IgD-negative memory B cell (primary cell): ENCODE measurements around the gene RNF26. TPM values are rescaled to one million over a fixed set of nuclear protein-coding genes. Genes with fewer than 3 reads are reported as not detected.
A peak's percentile ranks its signal among the peaks of the same experiment; 100 is the strongest.

Experiments used
- H3K27ac Mint-ChIP-seq, 3 donors: one replicate each; pipeline ENCODE4 v1.8.0; 2020 to 2022; ENCODE audit warnings: mild to moderate bottlenecking in 3 of 3, mixed read lengths in 3 of 3, moderate library complexity in 1 of 3
- H3K27me3 Mint-ChIP-seq: one replicate; pipeline ENCODE4 v1.8.0; 2021; ENCODE audit warnings: mixed read lengths
- H3K36me3 Mint-ChIP-seq: one replicate; pipeline ENCODE4 v1.8.0; 2020; ENCODE audit warnings: mild to moderate bottlenecking, mixed read lengths
- H3K4me1 Mint-ChIP-seq, 3 donors: one replicate each; pipeline ENCODE4 v1.8.0; 2020 to 2022; ENCODE audit warnings: mixed read lengths in 3 of 3, mild to moderate bottlenecking in 1 of 3
- H3K4me3 Mint-ChIP-seq, 4 donors: one replicate each; pipeline ENCODE4 v1.8.0; 2020 to 2022; ENCODE audit warnings: mild to moderate bottlenecking in 4 of 4, mixed read lengths in 4 of 4, moderate library complexity in 3 of 4
- H3K9me3 Mint-ChIP-seq, 3 donors: one replicate each; pipeline ENCODE4 v1.8.0; 2020 to 2021; ENCODE audit warnings: mixed read lengths in 3 of 3, mild to moderate bottlenecking in 1 of 3
- polyA plus RNA-seq: library from polyadenylated mRNA; unstranded; fragments of 300-500 nt; fragmentation: Illumina TruSeq; gene quantifications from one replicate; pipeline ENCODE4 v1.2.3, GENCODE V29; 2021

RNF26 gene
- polyA plus RNA-seq, 1 donor from 2014 or later, result 41.1 TPM

DNA sequence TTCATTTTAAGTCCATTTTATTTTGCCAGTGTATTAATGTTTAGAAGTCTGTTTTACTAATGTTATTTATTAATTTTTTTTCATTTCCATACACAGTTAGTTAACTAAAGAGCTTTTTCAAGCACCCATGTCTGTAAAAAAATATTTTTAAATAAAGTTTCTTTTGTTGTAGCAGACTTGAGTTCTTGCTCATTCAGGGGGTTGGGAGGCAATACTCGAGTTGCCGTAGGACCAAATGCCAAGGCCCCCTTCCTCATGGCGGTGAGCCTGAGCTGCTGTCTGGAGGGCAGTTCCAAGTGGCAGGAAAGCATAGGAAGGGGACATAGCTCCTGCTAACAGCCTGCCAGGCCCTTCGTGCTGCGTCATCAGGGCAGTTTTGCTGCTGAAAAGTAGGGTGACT lies 26.4 kb upstream of the RNF26 start:
- H3K4me1 Mint-ChIP-seq, result peaks cover 0 to 1% (median 0%) of the 10 kb centered on the region in 3 donors
- H3K36me3 Mint-ChIP-seq, result peaks cover 14% of the 10 kb centered on the region
- H3K27ac Mint-ChIP-seq, result no peak overlapping the region
- H3K9me3 Mint-ChIP-seq, result no peaks in the 10 kb centered on the region
- no peak overlapping the region for H3K4me3 Mint-ChIP-seq
- peaks cover 1% of the 10 kb centered on the region for H3K27me3 Mint-ChIP-seq

DNA sequence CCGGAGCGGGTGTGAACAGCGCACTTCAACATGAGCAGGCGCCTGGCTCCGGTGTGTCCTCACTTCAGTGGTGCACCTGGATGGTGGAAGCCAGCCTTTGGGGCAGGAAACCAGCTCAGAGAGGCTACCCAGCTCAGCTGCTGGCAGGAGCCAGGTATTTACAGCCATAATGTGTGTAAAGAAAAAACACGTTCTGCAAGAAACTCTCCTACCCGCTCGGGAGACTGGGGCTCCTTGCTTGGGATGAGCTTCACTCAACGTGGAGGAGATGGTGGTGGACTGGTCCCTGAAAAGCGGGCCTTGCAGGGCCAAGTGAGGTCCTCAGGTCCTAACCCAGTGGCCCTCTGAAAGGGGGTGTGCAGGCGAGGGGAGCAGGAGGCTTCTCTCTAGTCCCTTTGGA lies 24.9 kb upstream of the RNF26 start:
- H3K27me3 Mint-ChIP-seq, result peaks cover 5% of the 10 kb centered on the region
- peaks cover 8% of the 10 kb centered on the region for H3K36me3 Mint-ChIP-seq
- H3K27ac Mint-ChIP-seq, result peak overlapping the region in 2 of 3 donors; percentile 7 to 67
- no peak overlapping the region for H3K4me3 Mint-ChIP-seq
- H3K4me1 Mint-ChIP-seq, result peaks cover 0 to 1% (median 0%) of the 10 kb centered on the region in 3 donors
- H3K9me3 Mint-ChIP-seq, result no peaks in the 10 kb centered on the region

DNA sequence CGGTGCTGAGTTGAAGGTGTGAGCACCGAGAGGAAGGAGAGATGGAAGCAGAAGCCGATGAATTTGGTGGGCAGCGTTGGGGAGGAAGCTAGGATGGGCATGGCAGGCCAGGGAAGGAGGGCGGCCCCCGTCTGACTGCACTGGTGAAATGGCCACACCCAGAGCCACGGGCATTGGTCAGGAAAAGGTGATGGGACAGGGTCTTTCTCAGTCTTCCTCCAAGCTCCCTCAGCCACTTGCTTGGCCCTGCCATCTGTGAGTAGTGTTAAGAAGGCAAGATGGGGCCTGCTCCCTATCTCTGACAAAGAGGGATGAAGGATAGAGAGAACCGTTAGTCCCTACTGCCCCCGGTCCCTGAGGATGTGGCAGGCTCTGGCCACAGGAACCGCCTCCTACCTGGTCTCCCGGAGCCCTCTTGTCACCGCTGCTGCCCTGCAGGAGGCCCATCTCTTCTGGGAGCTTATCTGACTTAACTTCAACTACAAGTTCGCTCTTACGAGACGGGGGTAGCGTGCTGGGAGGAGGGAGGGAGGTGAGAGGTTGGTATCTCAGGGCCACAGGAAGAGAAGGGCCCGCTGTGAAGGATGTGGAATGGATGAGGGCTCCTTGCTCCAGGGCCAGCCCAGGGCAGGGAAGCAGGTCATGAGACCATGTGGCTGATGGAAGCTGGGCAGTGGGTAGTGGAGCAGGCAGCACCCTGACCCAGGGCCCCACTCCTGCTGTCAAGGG lies 24.2 kb upstream of the RNF26 start:
- H3K9me3 Mint-ChIP-seq, result no peaks in the 10 kb centered on the region
- H3K4me1 Mint-ChIP-seq, result peaks cover 0 to 5% (median 3%) of the 10 kb centered on the region in 3 donors
- H3K36me3 Mint-ChIP-seq, result peaks cover 5% of the 10 kb centered on the region
- no peak overlapping the region for H3K4me3 Mint-ChIP-seq
- H3K27me3 Mint-ChIP-seq, result peaks cover 12% of the 10 kb centered on the region
- H3K27ac Mint-ChIP-seq, result peak overlapping the region in 1 of 3 donors; percentile 7

DNA sequence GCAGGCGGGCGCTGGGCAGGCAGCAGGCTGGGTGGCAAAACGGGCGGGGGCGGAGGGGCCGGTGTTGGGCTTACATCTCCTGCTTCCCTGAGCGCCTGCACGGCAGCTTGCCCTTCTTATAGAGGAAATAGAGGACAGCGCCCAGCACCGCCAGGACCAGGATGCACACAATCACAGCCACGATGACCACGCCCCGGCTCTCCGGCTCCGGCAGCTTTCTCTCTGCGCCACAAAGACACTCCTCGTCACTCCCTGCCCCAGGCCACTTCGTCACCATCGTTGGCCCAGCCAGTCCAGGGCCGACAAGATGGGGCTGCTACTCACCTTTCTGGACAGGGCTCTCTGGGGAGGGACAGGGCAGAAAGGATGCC lies 23.7 kb upstream of the RNF26 start:
- no peak overlapping the region for H3K27ac Mint-ChIP-seq
- H3K4me1 Mint-ChIP-seq, result peaks cover 0 to 8% (median 3%) of the 10 kb centered on the region in 3 donors
- no peak overlapping the region for H3K4me3 Mint-ChIP-seq
- H3K27me3 Mint-ChIP-seq, result peaks cover 16% of the 10 kb centered on the region
- no peaks in the 10 kb centered on the region for H3K9me3 Mint-ChIP-seq
- peaks cover 4% of the 10 kb centered on the region for H3K36me3 Mint-ChIP-seq

DNA sequence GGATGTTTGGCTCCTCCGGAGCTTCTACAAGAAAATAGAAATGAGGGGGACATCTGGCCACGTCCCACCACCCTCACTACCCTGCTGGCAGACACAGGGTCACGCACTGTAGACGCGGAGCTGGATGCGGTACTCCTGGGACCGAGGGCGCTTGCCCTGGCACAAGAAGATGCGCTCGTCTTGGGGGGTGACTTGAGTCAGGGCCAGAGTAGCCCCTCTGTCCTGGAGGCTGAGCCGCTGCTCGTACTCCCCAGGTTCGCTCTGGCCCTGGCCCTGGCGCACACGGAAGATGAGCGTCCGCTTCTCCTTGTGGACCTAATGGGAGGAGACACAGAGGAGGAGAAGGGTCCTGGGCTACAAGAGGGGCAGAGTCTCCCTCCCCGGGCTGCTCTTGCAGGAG lies 19.6 kb upstream of the RNF26 start:
- H3K27me3 Mint-ChIP-seq, result peaks cover 30% of the 10 kb centered on the region
- H3K27ac Mint-ChIP-seq, result peak overlapping the region in 2 of 3 donors; percentile 7 to 44
- H3K36me3 Mint-ChIP-seq, result peaks cover under 1% of the 10 kb centered on the region
- H3K4me3 Mint-ChIP-seq, result peak overlapping the region; percentile 31 to 93 (median 78)
- no peaks in the 10 kb centered on the region for H3K9me3 Mint-ChIP-seq
- H3K4me1 Mint-ChIP-seq, result peaks cover 6 to 16% (median 10%) of the 10 kb centered on the region in 3 donors

DNA sequence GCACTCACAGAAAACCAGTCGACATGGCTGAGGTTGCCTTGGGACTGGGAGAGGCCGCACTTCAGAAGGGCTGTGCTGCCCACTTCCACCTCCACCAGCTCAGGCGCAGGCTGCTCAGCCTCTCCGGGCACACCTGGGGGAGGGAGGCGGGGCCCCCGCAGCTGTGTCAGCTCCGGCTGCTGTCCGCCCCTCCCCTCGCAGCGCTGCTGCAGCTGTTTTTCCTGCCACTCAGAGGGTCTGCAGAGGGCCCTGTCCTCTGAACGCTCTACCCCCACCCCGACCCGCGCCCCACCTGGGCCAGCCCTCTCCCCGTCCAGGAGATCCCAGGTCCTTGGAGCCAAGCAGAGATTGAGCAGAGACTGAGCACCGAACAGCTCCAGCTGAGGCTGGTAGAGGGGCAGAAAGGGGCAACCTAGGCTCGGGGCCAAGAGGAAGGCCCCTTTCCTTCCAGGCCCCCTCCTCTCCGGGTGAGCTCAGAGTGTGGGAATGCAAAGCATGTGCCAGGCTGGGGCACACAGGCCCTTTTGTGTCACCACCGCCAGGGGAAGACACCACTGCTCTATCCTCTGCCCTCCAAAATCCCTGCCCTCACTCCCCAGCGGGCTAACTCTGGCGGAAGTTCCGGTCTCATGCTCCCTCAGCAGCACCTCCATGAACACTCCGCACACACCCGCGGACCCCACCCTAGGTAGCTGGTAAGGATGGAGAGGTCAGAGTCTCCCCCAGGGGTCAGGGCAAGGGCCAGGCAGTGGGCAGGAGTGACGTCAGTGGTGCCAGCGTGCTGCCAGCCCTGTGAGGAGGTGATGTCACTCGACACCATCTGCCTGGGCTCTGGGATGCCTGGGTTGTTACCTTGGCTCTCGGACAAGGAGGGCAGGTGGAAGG lies 19.0 kb upstream of the RNF26 start:
- Mint-ChIP-seq H3K36me3 (no peaks in the 10 kb centered on the region), H3K4me3 (peak overlapping the region; percentile 77 to 93 (median 85)), H3K27me3 (peaks cover 31% of the 10 kb centered on the region), H3K27ac (peak overlapping the region in 1 of 3 donors; percentile 7), H3K4me1 (peaks cover 6 to 18% (median 11%) of the 10 kb centered on the region in 3 donors), H3K9me3 (no peaks in the 10 kb centered on the region)

DNA sequence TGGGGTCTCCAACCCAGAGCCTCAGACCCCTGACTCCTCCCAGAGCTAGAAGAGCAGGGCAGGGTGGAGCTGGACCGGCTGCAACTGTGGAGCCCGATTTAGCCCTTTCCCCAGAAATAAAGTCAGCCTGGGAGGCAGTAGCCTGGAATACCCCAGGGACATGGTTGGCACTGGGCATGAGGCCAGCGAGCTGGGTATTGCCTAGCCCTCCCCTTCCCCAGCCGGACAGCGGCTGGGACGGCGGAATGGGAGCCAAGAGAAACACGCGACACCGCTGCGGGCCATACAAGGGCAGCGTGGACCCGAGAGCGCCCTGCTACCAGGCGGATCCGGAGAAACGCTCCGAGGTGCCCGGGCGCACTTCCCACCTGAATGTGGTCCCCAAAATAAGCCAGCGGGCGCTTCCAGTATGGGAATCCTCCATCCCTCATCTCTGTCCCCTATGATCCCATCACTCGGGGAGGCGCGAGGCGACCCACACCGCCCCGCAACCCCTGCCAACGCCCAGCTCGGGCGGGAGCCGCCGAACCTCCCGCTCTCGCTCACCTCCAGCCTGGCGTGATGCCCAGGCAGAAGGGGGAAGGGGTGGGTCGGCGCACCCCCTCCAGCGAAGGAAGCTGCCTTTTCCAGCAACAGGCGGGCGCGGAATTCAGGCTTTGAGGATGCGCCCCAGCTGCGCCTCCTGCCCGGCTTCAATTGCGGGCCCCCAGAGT lies 18.2 kb upstream of the RNF26 start:
- no peak overlapping the region for H3K27ac Mint-ChIP-seq
- no peaks in the 10 kb centered on the region for H3K9me3 Mint-ChIP-seq
- no peaks in the 10 kb centered on the region for H3K36me3 Mint-ChIP-seq
- peak overlapping the region; percentile 77 to 93 (median 85) for H3K4me3 Mint-ChIP-seq
- H3K27me3 Mint-ChIP-seq, result peaks cover 31% of the 10 kb centered on the region
- peaks cover 6 to 18% (median 12%) of the 10 kb centered on the region in 3 donors for H3K4me1 Mint-ChIP-seq

DNA sequence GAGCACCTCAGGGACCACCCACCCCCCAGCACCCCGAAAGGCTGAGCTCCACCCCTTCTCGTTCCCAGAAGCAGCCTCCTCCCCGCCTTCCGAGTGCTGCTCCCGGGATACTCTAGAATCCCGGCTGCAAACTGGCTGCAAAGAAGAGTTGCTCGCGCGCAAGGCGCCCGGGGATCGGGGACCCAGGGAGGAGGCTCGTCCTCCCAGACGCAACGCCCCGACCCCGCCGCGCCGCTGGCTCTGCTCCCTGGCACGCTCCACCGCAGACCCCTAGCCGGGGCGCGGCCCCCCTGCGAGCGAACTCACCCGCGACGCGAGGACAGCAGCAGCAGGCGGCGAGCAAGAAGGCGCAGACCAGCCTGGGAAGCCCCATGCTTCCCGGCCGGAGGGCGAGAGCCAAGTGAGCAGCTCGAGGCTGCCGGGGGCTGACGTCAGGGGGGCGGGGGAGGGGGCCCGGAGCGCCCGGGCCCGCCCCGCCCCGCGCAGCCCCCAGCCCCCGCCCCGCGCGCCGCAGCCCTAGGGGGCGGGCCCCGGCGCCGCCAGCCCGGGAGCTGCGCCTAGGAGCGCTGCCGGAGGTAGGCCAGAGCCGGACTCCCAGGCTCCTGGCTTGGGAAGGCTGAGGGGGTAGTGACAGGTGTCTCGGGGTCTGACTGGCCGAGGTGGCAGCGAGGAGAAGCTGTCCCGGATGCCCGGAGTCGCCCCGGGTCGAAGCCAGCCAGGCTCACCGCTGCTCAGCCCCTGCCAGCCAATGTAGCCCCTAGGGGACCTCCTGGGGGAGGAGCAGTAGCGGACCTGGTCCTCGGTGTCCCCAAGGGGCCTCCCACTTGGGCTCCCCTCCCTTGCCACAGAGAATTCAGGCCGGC lies 17.4 kb upstream of the RNF26 start, which contains the start of gene MCAM:
Gene MCAM, minus strand, starts transcription at position 402 of the 863 bp plus-strand sequence. Its CDS starts 29 bp downstream, at position 373.
- peaks cover 6 to 18% (median 17%) of the 10 kb centered on the region in 3 donors for H3K4me1 Mint-ChIP-seq
- H3K27ac Mint-ChIP-seq, result no peak within 1 kb of the TSS
- no peaks in the 10 kb centered on the region for H3K36me3 Mint-ChIP-seq
- H3K4me3 Mint-ChIP-seq, result peak within 1 kb of the TSS; percentile 77 to 93 (median 82)
- peaks cover 31% of the 10 kb centered on the region for H3K27me3 Mint-ChIP-seq
- H3K9me3 Mint-ChIP-seq, result no peaks in the 10 kb centered on the region

DNA sequence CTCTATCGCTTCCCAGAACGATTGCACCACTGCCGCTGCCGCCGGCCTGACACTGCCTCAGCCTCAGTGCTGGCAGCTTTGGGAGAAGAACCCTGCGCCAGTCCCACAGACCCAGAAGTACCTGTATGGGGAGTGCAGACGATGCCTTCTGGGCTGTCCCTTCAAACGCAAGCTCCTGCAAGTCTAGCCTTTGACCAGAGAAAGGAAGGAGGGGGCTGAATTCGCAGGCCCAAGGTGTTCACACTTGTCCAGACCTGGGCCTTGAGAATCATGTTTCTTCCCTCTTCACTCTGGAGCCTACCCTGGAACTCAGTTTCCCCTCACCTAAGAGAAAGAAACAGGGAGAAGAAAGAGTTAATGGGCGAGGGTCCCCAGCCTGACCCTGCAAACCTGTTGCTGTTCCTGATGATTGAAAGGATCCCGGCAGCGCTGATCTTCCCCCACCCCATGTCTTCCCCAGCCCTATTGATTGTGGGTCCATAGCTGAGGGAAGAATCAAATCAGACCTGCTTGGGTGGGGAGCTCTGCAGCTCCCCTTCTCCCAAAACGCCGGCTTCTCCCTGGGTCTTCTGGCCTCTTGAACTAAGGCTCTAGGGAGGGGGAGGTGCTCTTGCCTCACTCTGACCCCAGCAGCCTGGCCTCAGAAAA lies 16.6 kb upstream of the RNF26 start:
- Mint-ChIP-seq H3K36me3 (no peaks in the 10 kb centered on the region), H3K27me3 (peaks cover 29% of the 10 kb centered on the region), H3K9me3 (no peaks in the 10 kb centered on the region), H3K4me1 (peaks cover 6 to 21% (median 20%) of the 10 kb centered on the region in 3 donors), H3K4me3 (peak overlapping the region; percentile 39 to 85 (median 55)), H3K27ac (no peak overlapping the region)

DNA sequence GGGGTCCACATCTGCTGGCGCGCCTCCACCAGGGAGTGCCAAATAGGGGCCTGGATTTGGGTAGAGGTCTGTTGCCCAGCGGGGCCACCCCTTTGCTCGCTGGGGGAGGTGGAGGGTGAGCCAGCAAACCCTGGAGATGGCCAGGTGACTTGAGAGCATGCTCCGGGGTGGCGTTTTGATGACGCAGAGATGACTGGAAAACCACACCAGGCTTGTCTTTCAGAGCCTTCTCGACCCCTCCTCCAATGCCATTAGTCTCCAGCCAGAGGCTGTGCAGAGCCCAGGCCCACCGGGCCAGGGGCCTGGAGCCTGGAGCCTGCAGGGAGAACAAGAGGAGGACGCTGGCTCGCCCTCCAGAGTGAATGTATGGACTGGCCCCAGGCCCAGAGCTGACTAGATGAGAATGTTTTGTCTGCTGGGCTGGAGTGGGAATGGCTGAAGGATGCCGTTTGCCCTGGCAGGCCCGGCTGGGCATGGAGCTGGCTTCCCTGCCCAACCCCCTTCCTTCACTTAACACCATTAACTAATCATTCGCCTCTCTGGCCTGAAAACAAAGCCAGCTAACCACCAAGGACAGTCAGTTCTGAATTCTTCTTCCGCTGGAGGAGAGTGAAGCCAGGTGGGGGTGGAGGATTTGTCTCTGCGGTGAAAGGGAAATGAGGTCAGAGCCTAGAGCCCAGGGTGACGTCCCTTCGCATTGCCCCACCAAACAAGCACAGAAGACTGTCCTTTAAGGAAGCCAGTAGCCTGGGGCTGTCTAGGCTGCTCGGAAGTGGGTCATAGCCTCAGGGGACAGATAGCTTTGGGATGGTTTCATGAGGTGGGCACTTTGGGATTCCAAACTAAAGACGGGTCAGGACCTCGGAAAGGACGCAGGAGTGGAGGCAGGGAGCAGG lies 15.8 kb upstream of the RNF26 start:
- H3K4me1 Mint-ChIP-seq, result peaks cover 7 to 22% (median 21%) of the 10 kb centered on the region in 3 donors
- peak overlapping the region; percentile 59 to 96 (median 78) for H3K27ac Mint-ChIP-seq
- H3K4me3 Mint-ChIP-seq, result peak overlapping the region; percentile 22 to 91 (median 64)
- H3K36me3 Mint-ChIP-seq, result no peaks in the 10 kb centered on the region
- H3K27me3 Mint-ChIP-seq, result peaks cover 29% of the 10 kb centered on the region
- no peaks in the 10 kb centered on the region for H3K9me3 Mint-ChIP-seq

DNA sequence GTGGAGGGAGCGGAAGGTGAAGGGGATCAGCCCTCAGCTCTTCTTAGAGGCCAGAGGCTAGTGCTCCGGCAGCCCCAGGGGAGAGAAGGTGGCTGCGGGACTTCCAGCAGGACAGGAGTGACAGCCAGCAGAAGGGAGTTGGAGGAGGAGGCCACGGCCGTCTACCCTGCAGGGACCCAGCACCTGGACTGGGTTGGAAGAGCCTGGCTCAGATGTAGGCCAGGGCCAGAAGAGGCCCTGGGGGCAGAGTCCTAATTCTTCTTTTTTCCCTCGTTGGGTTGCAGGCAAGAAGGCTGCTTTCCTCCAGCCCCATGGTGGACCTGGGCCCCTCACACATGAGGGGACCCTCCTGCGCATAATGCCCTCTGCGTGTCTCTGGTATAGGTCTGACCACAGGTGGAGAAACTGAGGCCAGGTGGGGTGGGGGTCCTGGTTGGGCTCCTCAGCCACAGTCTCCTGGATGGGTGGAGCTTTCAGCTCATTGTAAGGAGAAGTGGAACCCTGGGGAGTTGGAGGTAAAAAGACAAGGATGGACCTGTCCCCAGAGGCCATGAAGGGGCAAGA lies 15.1 kb upstream of the RNF26 start:
- Mint-ChIP-seq H3K36me3 (no peaks in the 10 kb centered on the region), H3K27me3 (peaks cover 28% of the 10 kb centered on the region), H3K4me3 (peak overlapping the region in 3 of 4 donors; percentile 22 to 91 (median 63)), H3K27ac (peak overlapping the region; percentile 59 to 96 (median 78)), H3K9me3 (no peaks in the 10 kb centered on the region), H3K4me1 (peaks cover 11 to 24% (median 24%) of the 10 kb centered on the region in 3 donors)

DNA sequence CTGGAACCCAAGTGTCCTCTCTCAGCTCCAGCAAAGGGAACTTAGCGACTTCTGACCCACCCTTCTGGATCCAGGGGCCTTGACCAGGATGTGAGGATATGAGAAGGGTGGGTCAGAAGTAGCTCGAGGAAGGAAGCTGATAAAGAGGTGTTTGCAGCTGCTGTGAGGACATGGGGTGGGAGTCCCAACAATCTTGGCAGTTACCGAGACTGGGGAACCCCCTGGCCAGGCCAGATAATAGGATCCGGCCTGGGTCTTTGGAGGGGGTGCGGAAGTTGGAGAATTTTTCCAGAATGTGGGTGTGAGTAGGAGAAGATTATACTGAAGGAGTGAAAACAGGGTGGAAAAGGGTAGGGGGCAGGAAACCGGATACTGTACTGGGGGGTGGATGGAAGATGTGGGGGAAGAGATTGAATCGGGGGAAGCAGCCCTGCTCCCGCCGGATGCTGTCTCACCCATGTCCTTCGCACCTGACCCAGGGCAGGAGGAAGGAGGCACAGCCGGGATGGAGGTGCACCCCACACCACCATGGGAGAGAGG lies 14.6 kb upstream of the RNF26 start:
- peak overlapping the region in 3 of 4 donors; percentile 63 to 91 (median 63) for H3K4me3 Mint-ChIP-seq
- no peaks in the 10 kb centered on the region for H3K36me3 Mint-ChIP-seq
- no peaks in the 10 kb centered on the region for H3K9me3 Mint-ChIP-seq
- peaks cover 22% of the 10 kb centered on the region for H3K27me3 Mint-ChIP-seq
- H3K27ac Mint-ChIP-seq, result peak overlapping the region in 1 of 3 donors; percentile 78
- H3K4me1 Mint-ChIP-seq, result peaks cover 11 to 22% (median 21%) of the 10 kb centered on the region in 3 donors
